ENCODE measurements around the gene BRK1. TPM values are rescaled to one million over a fixed set of nuclear protein-coding genes. Genes with fewer than 3 reads are reported as not detected.

Gene BRK1
- total and polyA plus RNA-seq, 2 experiments from 2014 or later, result 112 to 186 TPM

DNA sequence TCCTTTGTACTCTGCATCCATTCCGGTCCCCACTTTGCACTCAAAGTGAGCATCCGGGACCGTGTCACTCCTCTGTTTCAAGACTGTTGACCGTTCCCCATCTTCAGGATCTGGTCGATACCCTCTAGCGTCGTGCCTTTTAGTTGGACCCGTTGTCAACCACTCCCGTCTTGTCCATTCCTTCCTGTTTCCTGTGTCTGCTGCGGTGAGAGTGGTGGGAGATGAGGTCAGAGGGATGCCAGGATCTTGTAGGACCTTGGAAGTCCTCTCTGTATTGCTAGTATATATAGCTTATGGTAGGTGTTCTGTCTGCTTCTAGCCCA is 624 bp downstream of the BRK1 start:
- no peaks in the 10 kb centered on the region for H3K9me2 ChIP-seq (replicated peaks; ENCODE audit: insufficient read depth)
- TF ChIP-seq, protein P1, sequence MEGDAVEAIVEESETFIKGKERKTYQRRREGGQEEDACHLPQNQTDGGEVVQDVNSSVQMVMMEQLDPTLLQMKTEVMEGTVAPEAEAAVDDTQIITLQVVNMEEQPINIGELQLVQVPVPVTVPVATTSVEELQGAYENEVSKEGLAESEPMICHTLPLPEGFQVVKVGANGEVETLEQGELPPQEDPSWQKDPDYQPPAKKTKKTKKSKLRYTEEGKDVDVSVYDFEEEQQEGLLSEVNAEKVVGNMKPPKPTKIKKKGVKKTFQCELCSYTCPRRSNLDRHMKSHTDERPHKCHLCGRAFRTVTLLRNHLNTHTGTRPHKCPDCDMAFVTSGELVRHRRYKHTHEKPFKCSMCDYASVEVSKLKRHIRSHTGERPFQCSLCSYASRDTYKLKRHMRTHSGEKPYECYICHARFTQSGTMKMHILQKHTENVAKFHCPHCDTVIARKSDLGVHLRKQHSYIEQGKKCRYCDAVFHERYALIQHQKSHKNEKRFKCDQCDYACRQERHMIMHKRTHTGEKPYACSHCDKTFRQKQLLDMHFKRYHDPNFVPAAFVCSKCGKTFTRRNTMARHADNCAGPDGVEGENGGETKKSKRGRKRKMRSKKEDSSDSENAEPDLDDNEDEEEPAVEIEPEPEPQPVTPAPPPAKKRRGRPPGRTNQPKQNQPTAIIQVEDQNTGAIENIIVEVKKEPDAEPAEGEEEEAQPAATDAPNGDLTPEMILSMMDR (IDR thresholded peaks at IDR 0.05; ENCODE audit: poor library complexity), result no peak
- no peak for TF ChIP-seq EZH2phosphoT487 (IDR thresholded peaks at IDR 0.05; ENCODE audit: low read depth, severe bottlenecking, unreplicated experiment)
- TF ChIP-seq EZH2 (IDR thresholded peaks at IDR 0.05; ENCODE audit: borderline replicate concordance), result no peak
- no peaks in the 10 kb centered on the region for H3K9me3 ChIP-seq (ENCODE audit: low read depth)
- H3K27me3 ChIP-seq, result no peaks in the 10 kb centered on the region
- H2AFZ ChIP-seq, result peak overlapping the region; percentile 81
- peaks cover 6% of the 10 kb centered on the region for H3K4me1 ChIP-seq (ENCODE audit: insufficient read depth)
- no peaks in the 10 kb centered on the region for H3K36me3 ChIP-seq (replicated peaks; ENCODE audit: insufficient read depth, low read depth)
- H3K79me2 ChIP-seq, result peaks cover 54% of the 10 kb centered on the region
- H3K27ac ChIP-seq, result peak overlapping the region; percentile 62
- peaks cover 10% of the 10 kb centered on the region for H4K20me1 ChIP-seq (ENCODE audit: insufficient read depth, poor library complexity, severe bottlenecking)
- 1% methylated on average over 10 of the region's 10 CpGs for WGBS (ENCODE audit: low lambda C conversion rate, missing lambda C conversion rate)
- peak overlapping the region; percentile 84 for H3K4me2 ChIP-seq
- DNase-seq (ENCODE audit: low spot score), result peak; percentile 45
- H3K4me3 ChIP-seq, result peak overlapping the region; percentile 94

DNA sequence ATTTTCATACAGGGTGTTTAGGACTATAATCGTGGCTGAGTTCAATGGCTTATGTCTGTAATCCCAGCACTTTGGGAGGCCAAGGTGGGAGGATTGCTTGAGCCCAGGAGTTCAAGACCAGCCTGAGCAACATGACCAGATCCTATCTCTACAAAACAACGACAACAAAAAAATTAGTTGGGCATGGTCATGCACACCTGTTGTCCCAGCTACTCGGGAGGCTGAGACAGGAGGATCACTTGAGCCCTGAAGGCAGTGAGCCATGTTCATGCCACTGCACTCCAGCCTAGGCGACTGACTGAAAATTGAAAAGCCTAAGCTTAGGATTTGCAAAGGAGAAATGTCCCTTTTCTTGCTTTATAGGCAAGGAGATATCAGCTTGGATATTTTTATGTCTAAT is 1.5 kb downstream of the BRK1 start:
- Histone ChIP-seq H3K4me1 (ENCODE audit: insufficient read depth) (peaks cover 6% of the 10 kb centered on the region), H2AFZ (no peak overlapping the region), H3K36me3 (replicated peaks; ENCODE audit: insufficient read depth, low read depth) (no peaks in the 10 kb centered on the region), H3K79me2 (peaks cover 62% of the 10 kb centered on the region), H3K27ac (no peak overlapping the region), H3K4me3 (no peak overlapping the region), H3K4me2 (peak overlapping the region; percentile 84), H4K20me1 (ENCODE audit: insufficient read depth, poor library complexity, severe bottlenecking) (peaks cover 10% of the 10 kb centered on the region), H3K27me3 (no peaks in the 10 kb centered on the region), H3K9me2 (replicated peaks; ENCODE audit: insufficient read depth) (no peaks in the 10 kb centered on the region), H3K9me3 (ENCODE audit: low read depth) (no peaks in the 10 kb centered on the region)
- no peak for DNase-seq (ENCODE audit: low spot score)
- TF ChIP-seq EZH2 (IDR thresholded peaks at IDR 0.05; ENCODE audit: borderline replicate concordance) (no peak), EZH2phosphoT487 (IDR thresholded peaks at IDR 0.05; ENCODE audit: low read depth, severe bottlenecking, unreplicated experiment) (no peak)
- TF ChIP-seq, protein P1 (IDR thresholded peaks at IDR 0.05; ENCODE audit: poor library complexity), result no peak
- 96% methylated on average over 4 of the region's 4 CpGs for WGBS (ENCODE audit: low lambda C conversion rate, missing lambda C conversion rate)

DNA sequence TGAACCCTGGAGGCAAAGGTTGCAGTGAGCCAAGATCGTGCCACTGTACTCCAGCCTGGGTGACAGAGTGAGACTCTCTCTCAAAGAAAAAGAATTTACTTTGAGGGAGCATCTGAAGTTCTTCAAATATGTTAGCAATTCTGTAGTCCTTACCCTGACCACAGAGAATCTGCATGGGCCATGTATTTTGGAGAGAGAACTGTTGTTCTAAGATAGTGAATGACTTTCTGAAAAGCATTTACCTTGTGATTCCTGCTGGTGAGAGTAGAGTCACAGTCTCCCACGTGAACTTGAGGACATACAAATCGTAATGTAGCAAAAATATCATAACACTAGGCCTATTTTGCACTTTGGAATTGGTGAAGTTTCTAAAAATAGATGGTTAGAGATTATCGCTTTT is 3.9 kb downstream of the BRK1 start:
- no peaks in the 10 kb centered on the region for H3K9me3 ChIP-seq (ENCODE audit: low read depth)
- peaks cover 6% of the 10 kb centered on the region for H3K4me1 ChIP-seq (ENCODE audit: insufficient read depth)
- no peaks in the 10 kb centered on the region for H3K36me3 ChIP-seq (replicated peaks; ENCODE audit: insufficient read depth, low read depth)
- no peak overlapping the region for H3K4me2 ChIP-seq
- DNase-seq (ENCODE audit: low spot score), result no peak
- H3K79me2 ChIP-seq, result peaks cover 80% of the 10 kb centered on the region
- H3K9me2 ChIP-seq (replicated peaks; ENCODE audit: insufficient read depth), result no peaks in the 10 kb centered on the region
- no peak overlapping the region for H3K27ac ChIP-seq
- no peaks in the 10 kb centered on the region for H3K27me3 ChIP-seq
- TF ChIP-seq, protein P1 (IDR thresholded peaks at IDR 0.05; ENCODE audit: poor library complexity), result no peak
- no peak for TF ChIP-seq EZH2 (IDR thresholded peaks at IDR 0.05; ENCODE audit: borderline replicate concordance)
- TF ChIP-seq EZH2phosphoT487 (IDR thresholded peaks at IDR 0.05; ENCODE audit: low read depth, severe bottlenecking, unreplicated experiment), result no peak
- H3K4me3 ChIP-seq, result no peak overlapping the region
- H2AFZ ChIP-seq, result no peak overlapping the region
- H4K20me1 ChIP-seq (ENCODE audit: insufficient read depth, poor library complexity, severe bottlenecking), result peaks cover 10% of the 10 kb centered on the region
- 92% methylated on average over 4 of the region's 4 CpGs for WGBS (ENCODE audit: low lambda C conversion rate, missing lambda C conversion rate)

DNA sequence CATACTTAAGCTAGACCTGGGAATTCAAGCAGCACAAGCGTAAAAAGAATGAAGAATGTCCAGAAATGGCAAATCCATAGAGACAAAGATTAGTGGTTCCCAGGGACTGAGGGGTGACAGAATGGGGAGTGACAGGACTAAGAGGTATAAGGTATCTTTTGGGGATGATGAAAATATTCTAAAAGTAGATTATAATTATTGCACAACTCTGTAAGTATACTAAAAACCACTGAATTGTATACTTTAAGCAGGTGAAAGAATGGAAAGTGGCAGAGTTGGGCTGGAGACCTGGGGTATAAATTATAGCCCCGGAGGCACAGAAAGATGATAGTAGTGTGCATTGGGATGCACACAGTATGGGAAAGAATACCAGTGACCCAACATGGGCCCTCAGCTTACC is 5.6 kb downstream of the BRK1 start:
- Histone ChIP-seq H3K27ac (no peak overlapping the region), H3K4me1 (ENCODE audit: insufficient read depth) (peaks cover 6% of the 10 kb centered on the region), H3K9me2 (replicated peaks; ENCODE audit: insufficient read depth) (no peaks in the 10 kb centered on the region), H2AFZ (no peak overlapping the region), H3K4me2 (no peak overlapping the region), H3K27me3 (no peaks in the 10 kb centered on the region), H3K9me3 (ENCODE audit: low read depth) (no peaks in the 10 kb centered on the region), H3K36me3 (replicated peaks; ENCODE audit: insufficient read depth, low read depth) (no peaks in the 10 kb centered on the region), H3K79me2 (peaks cover 82% of the 10 kb centered on the region), H4K20me1 (ENCODE audit: insufficient read depth, poor library complexity, severe bottlenecking) (peaks cover 10% of the 10 kb centered on the region), H3K4me3 (no peak overlapping the region)
- WGBS (ENCODE audit: low lambda C conversion rate, missing lambda C conversion rate), result 95% methylated on average over 2 of the region's 2 CpGs
- no peak for DNase-seq (ENCODE audit: low spot score)
- TF ChIP-seq EZH2phosphoT487 (IDR thresholded peaks at IDR 0.05; ENCODE audit: low read depth, severe bottlenecking, unreplicated experiment), result no peak
- TF ChIP-seq, protein P1 (IDR thresholded peaks at IDR 0.05; ENCODE audit: poor library complexity), result no peak

Data from hepatocyte (in vitro differentiated cells).